Hippocampal formation (tissue), 2 donors: Measurements from ENCODE around the gene KIDINS220.
A peak's percentile ranks its signal among the peaks of the same experiment; 100 is the strongest.

Source experiments
- DNase-seq, 2 donors: peaks; one replicate each; lab custom pipeline; 2025; lab: John Stamatoyannopoulos, UW

The KIDINS220 gene

GRCh38 chr2:8697190-8697589 lies 140.2 kb downstream of the KIDINS220 start:
- DNase-seq: no peak

- DNase-seq: no peak
Observed at GRCh38 chr2:8694737-8695136, 142.7 kb downstream of the KIDINS220 start.

GRCh38 chr2:8693157-8693821 lies 144.1 kb downstream of the KIDINS220 start:
- peak in 1 of 2 donors; percentile 34 for DNase-seq

- no peak for DNase-seq
Observed at GRCh38 chr2:8692783-8693156, 144.6 kb downstream of the KIDINS220 start.

- DNase-seq: no peak
Observed at GRCh38 chr2:8691859-8692437, 145.5 kb downstream of the KIDINS220 start.

- peak; percentile 40 to 55 for DNase-seq
Observed at GRCh38 chr2:8685697-8686358, 151.6 kb downstream of the KIDINS220 start.

- DNase-seq: peak in 1 of 2 donors; percentile 43
Observed at GRCh38 chr2:8684878-8685696, 152.3 kb downstream of the KIDINS220 start.

- DNase-seq: peak in 1 of 2 donors; percentile 33
Observed at GRCh38 chr2:8684540-8684877, 152.9 kb downstream of the KIDINS220 start.

- DNase-seq: peak in 1 of 2 donors; percentile 30
Observed at GRCh38 chr2:8682719-8683667, 154.4 kb downstream of the KIDINS220 start.

- peak; percentile 94 to 99 for DNase-seq
Observed at GRCh38 chr2:8681786-8682692, 155.4 kb downstream of the KIDINS220 start, which contains the start of gene ID2. ID2 (plus strand) TSS chr2:8682056; CDS start chr2:8682166, 110 bp downstream.

- peak; percentile 53 to 67 for DNase-seq
Observed at GRCh38 chr2:8680822-8681760, 156.3 kb downstream of the KIDINS220 start.

- DNase-seq: peak; percentile 20 to 50
Observed at GRCh38 chr2:8679827-8680731, 157.3 kb downstream of the KIDINS220 start.

- no peak for DNase-seq
Observed at GRCh38 chr2:8679567-8679826, 157.9 kb downstream of the KIDINS220 start.
